ENCODE measurements around the gene BPNT1. TPM values are rescaled to one million over a fixed set of nuclear protein-coding genes. Genes with fewer than 3 reads are reported as not detected.

Gene BPNT1
- total and polyA plus RNA-seq, 2 of the 8 experiments (the other 6 are each of a cell fraction or from before 2014, with no cell fraction given): 13.2 to 16.3 TPM

DNA sequence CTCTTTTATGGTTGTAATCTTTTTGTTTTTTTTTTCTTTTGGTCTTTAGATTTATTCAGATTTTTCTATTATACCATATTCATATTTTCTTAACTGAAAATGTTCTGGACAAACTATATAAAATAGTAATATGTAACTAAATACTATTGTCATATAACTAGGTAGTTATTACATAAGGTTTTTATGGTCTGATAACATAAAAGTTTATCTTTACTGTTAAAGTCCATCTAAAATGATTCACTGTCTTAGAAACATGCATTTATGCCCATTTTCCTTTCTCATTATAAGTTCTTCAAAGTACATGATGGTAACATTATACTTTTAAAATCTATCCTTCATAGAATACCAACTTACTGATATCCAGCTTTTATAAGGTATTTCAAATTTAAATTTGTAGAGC, 33.5 kb upstream of the BPNT1 start:
- Histone ChIP-seq H2AK5ac (ENCODE audit: low read depth, low read length) (no peak overlapping the region), H3K18ac (ENCODE audit: extremely low read depth, low read length) (no peak overlapping the region), H3K4ac (replicated peaks; ENCODE audit: insufficient read length, low read depth, low read length) (no peak overlapping the region), H3K9me3 (ENCODE audit: insufficient read depth in 2 of 2, low read depth in 1 of 2, low read length in 1 of 2) (no peaks in the 10 kb centered on the region), H3K79me2 (ENCODE audit: control insufficient read depth in 1 of 2, insufficient read depth in 2 of 2, low read length in 2 of 2) (no peaks in the 10 kb centered on the region), H3K27me3 (replicated peaks in 1 of 4; ENCODE audit: control insufficient read depth in 3 of 4, extremely low read depth in 1 of 4, insufficient read depth in 3 of 4, low read length in 3 of 4) (no peaks in the 10 kb centered on the region), H2BK15ac (ENCODE audit: low read length) (no peak overlapping the region), H3K79me1 (ENCODE audit: low read depth, low read length) (no peaks in the 10 kb centered on the region; the same call in 1 of the 2 replicates), H3K27ac (ENCODE audit: low read depth, low read length) (no peak overlapping the region), H3K9ac (replicated peaks in 1 of 4; ENCODE audit: extremely low read depth in 1 of 4, low read depth in 3 of 4, low read length in 3 of 4) (no peak overlapping the region), H3K14ac (ENCODE audit: insufficient read length) (no peak overlapping the region), H3K36me3 (ENCODE audit: control insufficient read depth in 2 of 4, insufficient read depth in 4 of 4, low read length in 3 of 4) (peaks cover 0 to 14% (median 4%) of the 10 kb centered on the region in 4 experiments; a peak in 3 of 8 replicates), H2BK20ac (ENCODE audit: low read length) (no peak overlapping the region), H2BK5ac (ENCODE audit: low read depth, low read length) (no peak overlapping the region), H3K23ac (ENCODE audit: insufficient read length) (no peak overlapping the region), H2BK120ac (replicated peaks; ENCODE audit: low read depth, low read length) (no peak overlapping the region), H4K20me1 (replicated peaks in 1 of 2; ENCODE audit: control insufficient read depth in 1 of 2, insufficient read depth in 2 of 2, low read length in 2 of 2) (no peaks in the 10 kb centered on the region), H2AFZ (ENCODE audit: low read length) (no peak overlapping the region), H4K91ac (replicated peaks; ENCODE audit: insufficient read length, low read length) (no peak overlapping the region), H3K4me2 (ENCODE audit: insufficient read depth in 1 of 2, low read depth in 2 of 2, low read length in 2 of 2) (no peak overlapping the region), H3K56ac (replicated peaks; ENCODE audit: insufficient read length, low read depth, low read length) (no peak overlapping the region), H4K8ac (ENCODE audit: extremely low read depth, insufficient read depth, low read length) (no peak overlapping the region), H3K23me2 (ENCODE audit: low read depth, low read length) (no peaks in the 10 kb centered on the region), H3K4me1 (replicated peaks in 1 of 4; ENCODE audit: control insufficient read depth in 3 of 4, insufficient read depth in 4 of 4, low read length in 3 of 4) (peaks cover 0 to 3% (median 0%) of the 10 kb centered on the region in 4 experiments; a peak in 2 of 7 replicates), H2BK12ac (ENCODE audit: low read depth, low read length) (no peak overlapping the region), H3K4me3 (ENCODE audit: extremely low read depth in 1 of 4, insufficient read depth in 2 of 4, low read depth in 3 of 4, low read length in 4 of 4) (no peak overlapping the region), H4K5ac (ENCODE audit: insufficient read length, low read depth, low read length) (no peak overlapping the region)
- POLR2A ChIA-PET (ENCODE audit: partially characterized antibody): no interaction called here
- DNase-seq (ENCODE audit: low read depth in 1 of 2, low spot score in 2 of 2) (no peak), FAIRE-seq (no peak)
- CTCF ChIA-PET (ENCODE audit: partially characterized antibody): interaction anchor here (0.6 to 4.2 kb wide), 5 partner anchors 8 to 1793 kb away, joined by 3 to 15 read pairs (median 3); no protein-coding TSS in a partner anchor
- TF ChIP-seq, protein P1, sequence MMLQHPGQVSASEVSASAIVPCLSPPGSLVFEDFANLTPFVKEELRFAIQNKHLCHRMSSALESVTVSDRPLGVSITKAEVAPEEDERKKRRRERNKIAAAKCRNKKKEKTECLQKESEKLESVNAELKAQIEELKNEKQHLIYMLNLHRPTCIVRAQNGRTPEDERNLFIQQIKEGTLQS (IDR thresholded peaks at IDR 0.05; ENCODE audit: insufficient read depth, low read depth, low read length): no peak
- TF ChIP-seq TEAD4 (IDR thresholded peaks at IDR 0.05; ENCODE audit: low read depth, low read length) (no peak), RXRA (IDR thresholded peaks at IDR 0.05; ENCODE audit: insufficient read depth, low read depth, low read length) (no peak), KDM1A (IDR thresholded peaks at IDR 0.05; ENCODE audit: borderline replicate concordance, low read length) (no peak), SIN3A (conservative IDR thresholded peaks at IDR 0.05 in 1 of 2, IDR thresholded peaks at IDR 0.05 in 1 of 2; ENCODE audit: low read depth in 1 of 2, low read length in 2 of 2) (no peak), MAFK (IDR thresholded peaks at IDR 0.05; ENCODE audit: low read depth, low read length) (no peak), SP2 (IDR thresholded peaks at IDR 0.05; ENCODE audit: low read length) (no peak), CBX5 (IDR thresholded peaks at IDR 0.05; ENCODE audit: low read depth, low read length) (no peak), TAF7 (optimal IDR thresholded peaks at IDR 0.05; ENCODE audit: borderline replicate concordance, low read depth, low read length) (no peak), YY1 (IDR thresholded peaks at IDR 0.05; ENCODE audit: low read depth, low read length) (no peak), TBP (IDR thresholded peaks at IDR 0.05; ENCODE audit: low read depth, low read length) (no peak), PHF8 (conservative IDR thresholded peaks at IDR 0.05; ENCODE audit: low read depth, low read length) (no peak)
- TF ChIP-seq, protein P2, sequence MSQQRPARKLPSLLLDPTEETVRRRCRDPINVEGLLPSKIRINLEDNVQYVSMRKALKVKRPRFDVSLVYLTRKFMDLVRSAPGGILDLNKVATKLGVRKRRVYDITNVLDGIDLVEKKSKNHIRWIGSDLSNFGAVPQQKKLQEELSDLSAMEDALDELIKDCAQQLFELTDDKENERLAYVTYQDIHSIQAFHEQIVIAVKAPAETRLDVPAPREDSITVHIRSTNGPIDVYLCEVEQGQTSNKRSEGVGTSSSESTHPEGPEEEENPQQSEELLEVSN (IDR thresholded peaks at IDR 0.05): no peak
